ENCODE results near the gene ZNF138. TPM values are rescaled to one million over a fixed set of nuclear protein-coding genes. Genes with fewer than 3 reads are reported as not detected.
A peak's percentile ranks its signal among the peaks of the same experiment; 100 is the strongest.

Gene ZNF138
- total RNA-seq, 3 donors from 2014 or later: 10.6 to 40.8 (median 31.1) TPM

- no peak for DNase-seq (ENCODE audit: low spot score in 2 of 2)
- no peak overlapping the region for H3K4me3 ChIP-seq
- H3K4me1 ChIP-seq: no peaks in the 10 kb centered on the region
- TF ChIP-seq POLR2A (IDR thresholded peaks at IDR 0.05): no peak
- no peak for TF ChIP-seq POLR2AphosphoS5 (IDR thresholded peaks at IDR 0.05)
- TF ChIP-seq CTCF (IDR thresholded peaks at IDR 0.05): no peak
- intact Hi-C loops (cut with DNase I; ENCODE audit: low total_unique reads): no loop called here
- no peaks in the 10 kb centered on the region for H3K27me3 ChIP-seq
- no peak overlapping the region for H3K27ac ChIP-seq
- H3K9me3 ChIP-seq: peaks cover 0 to 2% of the 10 kb centered on the region in 2 donors
- H3K36me3 ChIP-seq: no peaks in the 10 kb centered on the region
Measured at GRCh38 chr7:64873155-64873500, 78.9 kb downstream of the ZNF138 start.

DNA sequence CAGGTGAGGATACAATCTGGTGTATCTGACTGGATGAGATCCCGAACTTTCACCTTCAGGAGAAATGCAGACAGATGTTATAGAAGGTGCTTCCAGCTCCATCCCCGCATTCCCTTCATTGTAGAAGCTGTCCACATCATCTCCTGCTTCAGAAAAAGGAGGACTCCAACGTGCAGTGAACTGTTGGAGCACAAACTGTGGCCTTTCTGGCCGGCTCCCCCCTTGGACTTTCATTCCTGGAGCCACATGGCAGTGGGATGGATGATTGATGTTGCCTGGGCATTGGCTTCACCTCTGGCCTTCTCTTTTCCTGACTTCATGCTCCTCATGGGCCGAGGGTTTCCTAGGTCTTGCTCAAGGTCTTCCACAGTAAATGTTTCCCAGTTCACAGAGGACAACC lies 79.3 kb downstream of the ZNF138 start:
- intact Hi-C loops (cut with DNase I; ENCODE audit: low total_unique reads): no loop called here
- H3K27ac ChIP-seq: no peak overlapping the region
- H3K4me1 ChIP-seq: no peaks in the 10 kb centered on the region
- TF ChIP-seq POLR2AphosphoS5 (IDR thresholded peaks at IDR 0.05) (no peak), POLR2A (IDR thresholded peaks at IDR 0.05) (no peak), CTCF (IDR thresholded peaks at IDR 0.05) (no peak)
- no peaks in the 10 kb centered on the region for H3K27me3 ChIP-seq
- no peak for DNase-seq (ENCODE audit: low spot score in 2 of 2)
- peaks cover 0 to 2% of the 10 kb centered on the region in 2 donors for H3K9me3 ChIP-seq
- H3K36me3 ChIP-seq: no peaks in the 10 kb centered on the region
- no peak overlapping the region for H3K4me3 ChIP-seq

- Histone ChIP-seq H3K4me3 (peak overlapping the region in 1 of 3 donors; percentile 33), H3K9me3 (peaks cover 0 to 2% of the 10 kb centered on the region in 2 donors), H3K36me3 (no peaks in the 10 kb centered on the region), H3K4me1 (no peaks in the 10 kb centered on the region), H3K27me3 (no peaks in the 10 kb centered on the region), H3K27ac (no peak overlapping the region)
- TF ChIP-seq POLR2AphosphoS5 (IDR thresholded peaks at IDR 0.05) (no peak), POLR2A (IDR thresholded peaks at IDR 0.05) (no peak), CTCF (IDR thresholded peaks at IDR 0.05) (no peak)
- peak in 1 of 2 donors; percentile 39 for DNase-seq (ENCODE audit: low spot score in 2 of 2)
- intact Hi-C loops (cut with DNase I; ENCODE audit: low total_unique reads): no loop called here
Measured at GRCh38 chr7:64874114-64874513, 79.9 kb downstream of the ZNF138 start.

GRCh38 chr7:64874562-64875250 lies 80.5 kb downstream of the ZNF138 start:
- H3K36me3 ChIP-seq: no peaks in the 10 kb centered on the region
- H3K4me3 ChIP-seq: no peak overlapping the region
- no peaks in the 10 kb centered on the region for H3K4me1 ChIP-seq
- no peaks in the 10 kb centered on the region for H3K27me3 ChIP-seq
- H3K27ac ChIP-seq: no peak overlapping the region
- intact Hi-C loops (cut with DNase I; ENCODE audit: low total_unique reads): no loop called here
- DNase-seq (ENCODE audit: low spot score in 2 of 2): no peak
- no peak for TF ChIP-seq POLR2AphosphoS5 (IDR thresholded peaks at IDR 0.05)
- TF ChIP-seq CTCF (IDR thresholded peaks at IDR 0.05): no peak
- TF ChIP-seq POLR2A (IDR thresholded peaks at IDR 0.05): no peak
- H3K9me3 ChIP-seq: peaks cover 0 to 2% of the 10 kb centered on the region in 2 donors

DNA sequence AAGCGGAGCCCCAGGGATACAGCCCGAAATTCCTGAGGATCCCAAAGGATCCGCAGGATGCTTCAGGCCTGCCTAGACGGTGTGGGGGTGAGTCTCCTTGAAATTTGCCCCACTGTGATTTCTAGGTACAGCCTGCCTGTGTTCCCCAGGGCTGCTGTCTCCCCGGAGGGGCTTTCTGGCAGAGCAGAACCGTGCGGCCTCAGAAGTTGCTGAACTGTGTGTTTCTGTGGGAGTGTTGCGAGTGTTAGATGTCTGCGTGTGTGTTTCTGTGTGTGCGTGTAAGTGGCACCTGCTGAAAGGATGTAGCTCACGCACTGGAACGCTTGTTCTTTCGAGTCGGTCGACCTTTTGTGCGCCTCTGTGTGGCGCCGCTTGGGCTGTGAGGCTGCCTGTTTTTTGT lies 81.0 kb downstream of the ZNF138 start:
- H3K4me1 ChIP-seq: no peaks in the 10 kb centered on the region
- DNase-seq (ENCODE audit: low spot score in 2 of 2): no peak
- intact Hi-C loops (cut with DNase I; ENCODE audit: low total_unique reads): no loop called here
- H3K27ac ChIP-seq: no peak overlapping the region
- no peaks in the 10 kb centered on the region for H3K36me3 ChIP-seq
- H3K27me3 ChIP-seq: no peaks in the 10 kb centered on the region
- H3K4me3 ChIP-seq: no peak overlapping the region
- H3K9me3 ChIP-seq: peaks cover 0 to 2% of the 10 kb centered on the region in 2 donors
- no peak for TF ChIP-seq POLR2AphosphoS5 (IDR thresholded peaks at IDR 0.05)
- no peak for TF ChIP-seq CTCF (IDR thresholded peaks at IDR 0.05)
- no peak for TF ChIP-seq POLR2A (IDR thresholded peaks at IDR 0.05)
